ENCODE results near the gene TIA1.

GRCh38 chr2:70191244-70191735 is 57.1 kb downstream of the TIA1 start:
- TF ChIP-seq CTCF (IDR thresholded peaks at IDR 0.05; ENCODE audit: low read depth, low read length) (no peak), EZH2phosphoT487 (IDR thresholded peaks at IDR 0.05; ENCODE audit: low read depth) (no peak)
